ENCODE data around the gene PDGFD.

DNA sequence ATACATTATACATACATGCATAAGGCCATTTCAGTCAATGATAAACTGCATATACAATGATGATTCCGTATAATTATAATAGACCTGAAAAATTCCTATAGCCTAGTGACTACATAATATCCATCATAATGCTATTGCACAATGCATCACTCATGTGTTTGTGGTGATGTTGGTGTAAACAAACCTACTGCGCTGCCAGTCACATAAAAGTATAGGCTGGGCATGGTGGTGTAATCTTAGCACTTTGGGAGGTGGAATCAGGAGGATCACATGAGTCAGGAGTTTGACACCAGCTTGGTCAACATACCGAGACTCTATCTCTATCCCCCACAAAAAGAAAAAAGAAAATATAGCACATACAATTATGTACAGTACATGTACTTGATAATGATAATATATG lies 291.2 kb downstream of the PDGFD start:
- TF ChIP-seq CTCF (IDR thresholded peaks at IDR 0.05) (no peak), POLR2AphosphoS5 (IDR thresholded peaks at IDR 0.05) (no peak), POLR2A (IDR thresholded peaks at IDR 0.05) (no peak), EP300 (IDR thresholded peaks at IDR 0.05) (no peak)
